SHP77 (cell line): Measurements from ENCODE around the gene PHPT1.

Source experiments
- DNase-seq, 2 experiments: peaks; one replicate each; lab custom pipeline; 2025; lab: John Stamatoyannopoulos, UW

Gene PHPT1

DNA sequence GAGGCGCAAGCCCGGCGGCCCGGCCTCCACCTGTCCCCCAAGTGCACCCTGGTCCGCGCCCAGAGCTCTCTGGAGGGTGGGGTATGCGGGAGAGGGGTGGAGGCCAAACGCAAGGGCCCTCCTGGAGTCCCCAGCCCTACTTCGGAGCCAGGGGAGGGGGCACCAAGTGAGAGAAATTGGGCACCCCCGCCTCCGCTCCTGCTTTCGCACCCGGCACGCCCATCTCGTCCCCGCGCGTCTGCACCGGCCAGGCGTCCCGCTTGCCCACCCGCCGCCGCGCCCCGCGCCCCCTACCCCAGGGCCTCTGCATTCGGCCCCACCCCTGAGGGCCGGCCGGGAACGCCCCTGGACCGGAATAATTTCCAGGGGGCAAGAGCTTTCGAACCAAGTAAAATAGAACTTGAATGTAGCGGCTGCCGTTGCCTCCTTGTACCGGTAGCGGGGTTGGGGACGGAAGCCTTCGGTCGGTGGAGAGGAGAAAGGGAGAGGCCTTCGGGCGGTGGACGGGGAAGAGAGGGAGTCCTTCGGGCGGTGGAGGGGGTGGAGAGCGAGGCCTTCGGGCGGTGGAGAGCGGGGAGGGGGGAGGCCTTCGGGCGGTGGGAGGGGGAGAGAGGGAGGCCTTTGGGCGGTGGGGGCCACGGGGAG, 694 bp upstream of the PHPT1 start:
- peak; percentile 77 to 86 for DNase-seq

DNA sequence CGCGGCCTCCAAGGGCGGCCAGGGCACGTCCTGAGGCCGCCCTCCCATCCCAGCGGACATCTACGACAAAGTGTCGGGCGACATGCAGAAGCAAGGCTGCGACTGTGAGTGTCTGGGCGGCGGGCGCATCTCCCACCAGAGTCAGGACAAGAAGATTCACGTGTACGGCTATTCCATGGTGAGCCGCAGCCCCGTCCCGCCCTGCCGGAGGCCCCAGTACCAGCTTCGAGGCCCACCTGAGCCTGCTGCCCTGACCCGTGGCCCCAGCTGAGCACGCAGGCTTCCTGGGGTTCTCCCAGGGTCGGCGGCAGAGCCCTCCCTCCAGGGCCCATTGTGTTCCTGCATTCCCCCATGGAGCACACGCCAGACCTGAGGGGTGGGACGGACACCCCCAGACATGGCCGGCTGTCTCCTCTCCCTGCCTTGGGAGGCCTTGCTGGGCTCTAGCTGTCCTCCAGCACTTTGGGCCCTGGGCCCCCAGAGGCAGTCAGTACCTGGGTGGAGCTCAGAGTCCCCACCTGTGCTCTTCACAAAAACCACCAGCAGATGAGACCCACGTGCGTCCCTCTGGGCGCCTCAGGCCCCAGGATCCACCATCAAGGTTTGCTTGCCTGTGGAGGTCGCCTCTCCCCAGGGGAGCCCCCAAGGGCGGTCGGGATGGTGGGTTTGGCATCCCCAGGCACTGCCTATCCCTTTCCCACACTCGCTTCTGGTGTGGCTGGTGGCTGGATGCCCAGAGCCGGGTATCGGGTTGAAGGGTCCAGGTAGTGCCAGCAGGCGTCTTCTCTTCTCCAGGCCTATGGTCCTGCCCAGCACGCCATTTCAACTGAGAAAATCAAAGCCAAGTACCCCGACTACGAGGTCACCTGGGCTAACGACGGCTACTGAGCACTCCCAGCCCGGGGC, 1.0 kb downstream of the PHPT1 start:
- no peak for DNase-seq

DNA sequence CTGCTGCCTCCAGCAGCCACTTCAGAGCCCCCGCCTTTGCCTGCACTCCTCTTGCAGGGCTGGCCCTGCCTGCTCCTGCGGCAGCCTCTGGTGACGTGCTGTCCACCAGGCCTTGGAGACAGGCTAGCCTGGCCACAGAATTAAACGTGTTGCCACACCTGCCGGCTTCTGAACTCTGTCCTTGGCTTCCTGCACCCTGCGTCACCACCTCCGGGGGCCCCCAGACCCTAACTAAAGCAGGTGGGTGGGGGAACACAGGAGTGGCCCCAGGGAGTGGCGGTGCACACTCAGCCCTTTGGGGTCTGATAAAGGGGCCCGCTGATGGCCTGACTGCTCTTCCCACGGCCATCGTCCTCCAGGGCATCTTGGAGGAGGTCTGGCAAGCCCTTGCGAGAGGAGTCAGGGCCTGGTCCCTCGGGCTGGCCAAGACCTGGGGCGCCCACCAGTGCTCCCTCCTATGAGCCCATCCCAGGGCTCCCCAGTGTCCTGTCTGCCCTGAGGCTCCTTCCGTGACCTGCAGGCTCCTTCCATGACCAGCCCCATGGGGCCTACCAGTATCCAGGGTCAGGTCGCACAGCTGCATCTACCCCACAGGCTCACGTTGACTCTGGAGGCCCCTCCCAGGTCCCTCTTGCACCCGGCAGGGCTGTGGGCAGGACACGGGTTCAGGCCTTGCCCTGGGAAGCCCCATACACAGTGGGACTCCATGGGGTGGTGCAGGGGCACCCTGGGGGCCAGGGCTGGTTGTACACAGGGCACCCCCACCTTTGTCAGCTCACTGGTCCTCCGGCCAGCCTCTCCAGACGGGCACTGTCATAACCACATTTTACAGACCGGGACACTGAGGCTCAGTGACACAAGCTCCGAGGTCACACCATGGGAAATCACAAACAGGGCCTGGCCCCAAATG, 1.9 kb downstream of the PHPT1 start:
- DNase-seq = no peak

DNA sequence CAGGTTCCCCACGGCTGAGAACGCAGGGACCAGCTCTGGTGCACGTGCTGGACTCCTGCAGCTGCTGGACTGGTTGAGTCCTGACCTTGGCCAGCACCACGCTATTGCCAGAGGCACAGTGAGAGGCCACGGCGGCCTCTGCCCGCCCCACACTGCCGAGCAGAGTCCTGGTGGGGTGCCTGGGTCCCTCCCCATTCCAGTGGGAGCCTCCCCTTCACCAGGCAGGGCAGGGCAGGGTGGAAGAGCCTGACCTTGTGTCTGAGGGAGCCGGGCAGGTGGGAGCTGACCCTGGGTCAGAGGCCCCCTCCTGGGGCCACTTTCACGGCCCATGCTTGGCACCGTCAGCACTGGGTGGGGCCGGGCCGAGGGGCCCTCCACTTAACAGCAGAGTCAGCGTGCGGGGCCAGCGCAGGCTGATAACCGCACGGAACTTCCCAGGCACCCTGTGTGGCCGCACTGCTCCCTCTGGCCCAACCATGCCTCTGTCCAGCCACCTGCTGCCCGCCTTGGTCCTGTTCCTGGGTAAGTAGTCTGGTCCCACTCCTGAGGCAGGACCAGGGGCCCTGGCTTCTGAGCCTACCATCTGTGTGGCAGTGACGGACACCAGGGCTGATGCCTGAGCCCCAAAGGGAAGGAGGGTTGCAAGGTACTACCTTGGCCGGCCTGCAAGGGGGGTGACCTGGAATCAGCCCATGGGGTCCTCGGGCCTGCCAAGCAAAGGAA, 2.9 kb downstream of the PHPT1 start, which contains the start of gene MAMDC4:
Gene MAMDC4, plus strand, starts transcription at position 406 of the 723 bp plus-strand sequence. Its CDS starts 71 bp downstream, at position 477.
- no peak for DNase-seq

DNA sequence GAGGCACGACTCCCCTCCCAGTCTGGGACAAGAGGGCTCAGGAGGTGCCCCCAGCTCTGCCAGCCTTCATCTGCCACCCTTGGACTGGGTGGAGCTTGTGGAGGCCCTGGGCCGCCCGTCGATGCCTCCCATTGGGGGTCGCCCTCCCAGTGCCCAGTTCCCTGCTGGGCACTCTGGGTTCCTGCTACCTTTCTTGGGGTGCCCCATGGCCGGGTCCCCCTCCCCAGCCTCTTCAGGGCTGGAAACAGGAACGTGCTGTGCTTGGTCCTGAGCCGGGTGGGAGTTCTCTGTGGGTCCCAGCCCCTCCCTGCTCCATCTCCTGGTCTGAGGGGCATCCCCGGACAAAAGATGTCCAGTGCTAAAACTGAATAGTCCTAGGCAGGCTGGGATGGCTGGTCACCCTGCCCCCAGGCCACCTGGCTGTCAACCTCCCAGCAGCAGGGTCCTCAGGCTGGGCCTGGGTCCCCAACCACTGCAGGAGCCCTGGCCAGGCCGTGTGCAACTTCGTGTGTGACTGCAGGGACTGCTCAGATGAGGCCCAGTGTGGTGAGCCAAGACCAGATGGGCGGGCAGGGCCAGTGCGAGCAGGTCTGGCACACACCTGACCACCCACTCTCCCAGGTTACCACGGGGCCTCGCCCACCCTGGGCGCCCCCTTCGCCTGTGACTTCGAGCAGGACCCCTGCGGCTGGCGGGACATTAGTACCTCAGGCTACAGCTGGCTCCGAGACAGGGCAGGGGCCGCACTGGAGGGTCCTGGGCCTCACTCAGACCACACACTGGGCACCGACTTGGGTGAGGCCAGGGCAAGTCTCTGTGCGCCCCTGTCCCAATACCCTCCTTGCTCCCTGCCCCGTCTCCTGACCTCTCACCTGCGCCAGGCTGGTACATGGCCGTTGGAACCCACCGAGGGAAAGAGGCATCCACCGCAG, 3.7 kb downstream of the PHPT1 start:
- no peak for DNase-seq

DNA sequence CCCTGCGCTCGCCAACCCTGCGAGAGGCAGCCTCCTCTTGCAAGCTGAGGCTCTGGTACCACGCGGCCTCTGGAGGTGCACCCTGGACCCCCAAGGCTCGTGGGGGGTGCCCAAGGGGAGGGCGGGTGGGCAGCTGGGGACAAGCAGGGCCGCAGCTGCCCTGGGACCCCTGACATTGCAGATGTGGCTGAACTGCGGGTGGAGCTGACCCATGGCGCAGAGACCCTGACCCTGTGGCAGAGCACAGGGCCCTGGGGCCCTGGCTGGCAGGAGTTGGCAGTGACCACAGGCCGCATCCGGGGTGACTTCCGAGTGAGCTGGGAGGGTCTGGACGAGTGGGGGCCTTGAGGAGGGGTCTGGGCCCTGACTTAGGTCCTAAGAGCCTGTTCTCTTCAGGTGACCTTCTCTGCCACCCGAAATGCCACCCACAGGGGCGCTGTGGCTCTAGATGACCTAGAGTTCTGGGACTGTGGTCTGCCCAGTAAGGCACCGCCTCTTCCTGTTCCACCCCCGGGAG, 4.4 kb downstream of the PHPT1 start:
- DNase-seq = no peak

DNA sequence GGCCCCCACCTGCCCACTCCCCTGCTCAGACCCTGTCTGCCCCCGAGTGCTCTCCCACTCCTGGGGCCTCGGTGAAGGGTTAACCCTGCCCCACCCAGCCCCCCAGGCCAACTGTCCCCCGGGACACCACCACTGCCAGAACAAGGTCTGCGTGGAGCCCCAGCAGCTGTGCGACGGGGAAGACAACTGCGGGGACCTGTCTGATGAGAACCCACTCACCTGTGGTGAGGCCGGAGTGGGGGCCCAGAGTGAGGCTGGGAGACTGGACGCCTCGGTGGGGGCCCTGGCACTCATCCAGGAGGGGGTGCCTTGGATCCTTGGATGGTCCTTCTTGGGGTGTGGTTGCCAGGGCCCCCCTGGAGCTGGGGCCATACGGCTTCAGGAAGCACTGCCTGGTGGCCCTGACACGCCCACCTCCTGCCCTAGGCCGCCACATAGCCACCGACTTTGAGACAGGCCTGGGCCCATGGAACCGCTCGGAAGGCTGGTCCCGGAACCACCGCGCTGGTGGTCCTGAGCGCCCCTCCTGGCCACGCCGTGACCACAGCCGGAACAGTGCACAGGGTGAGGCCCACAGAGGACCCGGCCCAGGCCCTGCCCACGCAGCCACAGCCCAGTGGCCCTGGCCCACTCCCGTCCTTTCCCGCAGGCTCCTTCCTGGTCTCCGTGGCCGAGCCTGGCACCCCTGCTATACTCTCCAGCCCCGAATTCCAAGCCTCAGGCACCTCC, 5.1 kb downstream of the PHPT1 start:
- DNase-seq = no peak

DNA sequence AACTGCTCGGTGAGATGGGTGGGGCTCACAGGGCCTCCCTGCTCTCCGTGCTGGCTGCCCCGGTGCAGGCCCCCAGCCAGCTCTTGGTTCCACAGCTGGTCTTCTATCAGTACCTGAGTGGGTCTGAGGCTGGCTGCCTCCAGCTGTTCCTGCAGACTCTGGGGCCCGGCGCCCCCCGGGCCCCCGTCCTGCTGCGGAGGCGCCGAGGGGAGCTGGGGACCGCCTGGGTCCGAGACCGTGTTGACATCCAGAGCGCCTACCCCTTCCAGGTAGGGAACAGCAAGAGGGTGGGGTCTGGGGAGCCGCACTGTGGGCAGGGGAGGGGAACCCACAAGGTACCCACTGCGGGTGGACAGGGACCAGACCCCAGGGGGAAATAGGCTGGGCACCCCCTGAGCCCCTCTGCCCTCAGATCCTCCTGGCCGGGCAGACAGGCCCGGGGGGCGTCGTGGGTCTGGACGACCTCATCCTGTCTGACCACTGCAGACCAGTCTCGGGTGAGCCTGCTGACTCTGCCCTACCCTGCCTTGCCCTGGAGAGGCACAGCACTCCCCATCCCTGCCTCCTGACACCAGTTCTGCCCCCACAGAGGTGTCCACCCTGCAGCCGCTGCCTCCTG, 5.7 kb downstream of the PHPT1 start:
- DNase-seq = no peak

DNA sequence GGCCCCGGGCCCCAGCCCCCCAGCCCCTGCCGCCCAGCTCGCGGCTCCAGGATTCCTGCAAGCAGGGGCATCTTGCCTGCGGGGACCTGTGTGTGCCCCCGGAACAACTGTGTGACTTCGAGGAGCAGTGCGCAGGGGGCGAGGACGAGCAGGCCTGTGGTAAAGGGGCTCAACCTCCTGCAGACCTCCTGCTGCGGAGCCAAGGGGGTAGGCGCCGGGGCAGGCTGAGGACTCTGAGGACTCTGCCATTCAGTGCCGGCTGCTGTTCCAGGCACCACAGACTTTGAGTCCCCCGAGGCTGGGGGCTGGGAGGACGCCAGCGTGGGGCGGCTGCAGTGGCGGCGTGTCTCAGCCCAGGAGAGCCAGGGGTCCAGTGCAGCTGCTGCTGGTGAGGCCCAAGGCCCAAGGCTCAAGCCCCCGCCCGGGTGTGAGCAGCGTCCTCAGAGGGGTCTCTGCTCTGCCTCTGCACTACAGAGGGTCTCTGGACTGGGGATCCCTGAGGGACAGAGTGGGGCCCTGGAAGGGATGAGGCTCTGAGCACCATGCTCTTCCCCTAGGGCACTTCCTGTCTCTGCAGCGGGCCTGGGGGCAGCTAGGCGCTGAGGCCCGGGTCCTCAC, 6.4 kb downstream of the PHPT1 start:
- DNase-seq = no peak

DNA sequence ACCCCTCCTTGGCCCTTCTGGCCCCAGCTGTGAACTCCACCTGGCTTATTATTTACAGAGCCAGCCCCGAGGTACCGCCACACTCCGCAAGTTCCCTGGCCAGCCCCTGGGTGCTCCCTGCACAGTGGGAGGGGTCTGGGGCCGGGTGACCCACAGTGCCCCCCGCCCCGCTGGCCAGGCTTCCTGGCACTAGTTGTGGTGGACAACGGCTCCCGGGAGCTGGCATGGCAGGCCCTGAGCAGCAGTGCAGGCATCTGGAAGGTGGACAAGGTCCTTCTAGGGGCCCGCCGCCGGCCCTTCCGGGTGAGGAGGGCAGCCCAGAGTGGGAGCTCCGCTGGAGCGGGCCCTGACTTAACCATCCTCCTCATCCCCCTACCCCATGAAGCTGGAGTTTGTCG, 6.9 kb downstream of the PHPT1 start:
- peak in 1 of 2 experiments; percentile 32 for DNase-seq

DNA sequence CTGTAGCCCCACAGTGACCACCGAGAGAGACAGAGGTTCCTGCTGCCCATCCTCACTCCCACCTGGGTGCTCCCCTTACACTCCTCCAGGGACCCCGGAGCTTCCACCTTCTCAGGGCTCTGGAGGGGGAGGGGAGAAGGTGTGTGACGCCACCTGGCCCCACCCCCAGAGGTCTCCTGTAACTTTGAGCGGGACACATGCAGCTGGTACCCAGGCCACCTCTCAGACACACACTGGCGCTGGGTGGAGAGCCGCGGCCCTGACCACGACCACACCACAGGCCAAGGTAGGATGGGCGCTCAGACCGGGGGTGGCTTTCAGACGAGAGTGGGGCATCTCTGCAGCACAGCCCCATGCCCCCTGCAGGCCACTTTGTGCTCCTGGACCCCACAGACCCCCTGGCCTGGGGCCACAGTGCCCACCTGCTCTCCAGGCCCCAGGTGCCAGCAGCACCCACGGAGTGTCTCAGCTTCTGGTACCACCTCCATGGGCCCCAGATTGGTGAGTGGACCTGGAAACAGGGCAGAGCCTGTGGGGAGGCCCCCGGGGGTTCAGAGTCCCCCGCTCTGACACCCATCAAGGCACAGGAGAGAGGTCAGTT, 7.4 kb downstream of the PHPT1 start:
- DNase-seq = no peak

DNA sequence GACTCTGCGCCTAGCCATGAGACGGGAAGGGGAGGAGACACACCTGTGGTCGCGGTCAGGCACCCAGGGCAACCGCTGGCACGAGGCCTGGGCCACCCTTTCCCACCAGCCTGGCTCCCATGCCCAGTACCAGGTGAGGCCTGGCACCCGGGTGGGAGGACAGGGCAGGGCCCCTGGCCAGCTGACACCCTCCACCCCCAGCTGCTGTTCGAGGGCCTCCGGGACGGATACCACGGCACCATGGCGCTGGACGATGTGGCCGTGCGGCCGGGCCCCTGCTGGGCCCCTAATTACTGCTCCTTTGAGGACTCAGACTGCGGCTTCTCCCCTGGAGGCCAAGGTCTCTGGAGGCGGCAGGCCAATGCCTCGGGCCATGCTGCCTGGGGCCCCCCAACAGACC, 8.0 kb downstream of the PHPT1 start:
- DNase-seq = no peak

DNA sequence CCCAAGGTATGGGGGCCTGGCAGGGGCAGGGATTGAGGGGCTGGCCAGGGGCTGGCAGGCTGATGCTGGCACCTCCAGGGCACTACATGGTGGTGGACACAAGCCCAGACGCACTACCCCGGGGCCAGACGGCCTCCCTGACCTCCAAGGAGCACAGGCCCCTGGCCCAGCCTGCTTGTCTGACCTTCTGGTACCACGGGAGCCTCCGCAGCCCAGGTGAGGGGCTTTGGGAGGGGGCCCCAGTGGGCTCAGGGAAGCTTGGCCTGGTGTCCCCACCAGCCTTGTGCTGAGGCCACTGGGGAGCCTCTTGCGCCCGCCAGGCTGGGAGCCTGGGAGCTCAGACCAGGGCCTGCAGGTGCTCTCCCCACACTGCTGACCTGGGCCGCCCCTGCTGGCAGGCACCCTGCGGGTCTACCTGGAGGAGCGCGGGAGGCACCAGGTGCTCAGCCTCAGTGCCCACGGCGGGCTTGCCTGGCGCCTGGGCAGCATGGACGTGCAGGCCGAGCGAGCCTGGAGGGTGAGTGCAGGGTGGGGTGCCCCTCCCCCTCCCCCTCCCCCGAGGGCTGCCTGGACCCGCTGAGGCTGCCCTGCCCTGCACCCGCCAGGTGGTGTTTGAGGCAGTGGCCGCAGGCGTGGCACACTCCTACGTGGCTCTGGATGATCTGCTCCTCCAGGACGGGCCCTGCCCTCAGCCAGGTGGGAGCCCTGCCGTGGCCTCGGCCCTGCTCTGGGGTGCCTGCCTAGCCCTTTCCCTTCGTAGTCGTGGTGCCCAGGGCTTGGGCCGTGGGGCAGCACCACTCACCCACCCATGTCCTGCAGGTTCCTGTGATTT, 8.6 kb downstream of the PHPT1 start:
- no peak for DNase-seq

DNA sequence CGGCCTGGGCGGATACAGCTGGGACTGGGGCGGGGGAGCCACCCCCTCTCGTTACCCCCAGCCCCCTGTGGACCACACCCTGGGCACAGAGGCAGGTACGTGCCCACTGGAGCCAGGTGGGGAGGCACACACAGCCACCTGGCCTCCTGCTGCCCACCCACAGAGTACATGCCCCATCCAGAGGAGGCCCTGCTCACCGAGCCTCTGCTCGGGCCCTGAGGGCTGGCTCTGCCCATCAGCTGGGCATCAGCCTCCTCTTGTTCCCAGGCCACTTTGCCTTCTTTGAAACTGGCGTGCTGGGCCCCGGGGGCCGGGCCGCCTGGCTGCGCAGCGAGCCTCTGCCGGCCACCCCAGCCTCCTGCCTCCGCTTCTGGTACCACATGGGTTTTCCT, 9.2 kb downstream of the PHPT1 start:
- DNase-seq = no peak

DNA sequence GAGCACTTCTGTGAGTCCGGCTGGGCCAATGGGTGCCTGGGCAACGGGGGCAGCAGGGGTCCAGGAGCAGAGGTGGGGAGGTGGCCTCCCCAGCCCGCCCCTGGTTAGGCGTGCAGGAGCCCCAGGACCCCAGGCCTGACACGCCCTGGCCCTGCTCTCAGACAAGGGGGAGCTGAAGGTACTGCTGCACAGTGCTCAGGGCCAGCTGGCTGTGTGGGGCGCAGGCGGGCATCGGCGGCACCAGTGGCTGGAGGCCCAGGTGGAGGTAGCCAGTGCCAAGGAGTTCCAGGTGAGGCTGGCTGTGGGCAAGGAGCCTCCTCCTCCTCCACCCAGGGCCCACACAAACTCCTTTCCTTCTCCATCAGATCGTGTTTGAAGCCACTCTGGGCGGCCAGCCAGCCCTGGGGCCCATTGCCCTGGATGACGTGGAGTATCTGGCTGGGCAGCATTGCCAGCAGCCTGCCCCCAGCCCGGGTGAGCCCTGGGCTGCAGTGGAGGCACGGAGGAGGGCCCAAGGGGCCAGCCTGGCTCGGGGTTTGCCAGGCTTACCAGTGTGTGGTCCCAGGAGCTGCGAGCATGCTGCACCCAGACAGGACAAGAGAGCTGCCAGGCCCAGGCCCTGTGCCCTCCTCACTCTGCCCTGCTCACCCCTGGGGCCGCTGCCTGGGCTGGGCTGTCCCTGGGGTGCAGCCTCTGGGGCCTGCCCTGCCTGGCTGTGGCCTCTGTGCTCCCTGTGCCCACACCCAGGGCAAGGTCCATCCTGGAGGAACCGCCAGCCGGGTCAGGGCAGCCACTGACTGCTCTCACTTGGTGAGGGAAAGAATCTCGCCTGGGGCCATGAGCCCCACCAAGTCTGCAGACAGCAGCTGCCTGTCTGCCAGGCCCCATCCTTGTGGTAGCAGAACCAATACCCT, 9.9 kb downstream of the PHPT1 start:
- no peak for DNase-seq

DNA sequence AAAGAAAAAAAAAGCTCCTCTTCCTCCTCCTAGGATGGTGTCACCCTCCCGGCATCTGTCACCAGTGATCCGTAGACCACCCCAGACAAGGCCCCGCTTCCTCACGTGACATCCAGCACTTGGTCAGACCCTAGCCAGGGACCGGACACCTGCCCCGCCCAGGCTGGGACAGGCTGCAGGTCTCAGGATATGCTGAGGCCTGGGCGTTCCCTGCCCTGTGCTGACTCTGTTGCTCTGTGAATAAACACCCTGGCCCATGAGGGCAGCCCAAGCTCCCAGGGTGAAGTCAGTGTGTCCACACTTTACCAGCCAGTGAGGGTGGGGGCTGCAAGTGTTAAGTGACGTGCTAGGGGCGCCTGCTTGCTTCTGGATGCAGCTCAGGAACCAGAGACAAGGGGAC, 11.3 kb downstream of the PHPT1 start:
- no peak for DNase-seq
